22Rv1 (cell line): Measurements from ENCODE around the gene C2CD2.

Experiments used
- ZFX ChIP-seq: fragments of 450-650 bp; IDR thresholded peaks from 2 replicates; pipeline ENCODE4 v1.6.1; 2017; ENCODE audit warnings: antibody characterized with exemption, borderline replicate concordance
- TF ChIP-seq, protein P1 (sequence below): fragments of 450-650 bp; IDR thresholded peaks from 2 replicates; pipeline ENCODE4 v1.5.1; 2017; ENCODE audit warnings: mild to moderate bottlenecking

DNA sequence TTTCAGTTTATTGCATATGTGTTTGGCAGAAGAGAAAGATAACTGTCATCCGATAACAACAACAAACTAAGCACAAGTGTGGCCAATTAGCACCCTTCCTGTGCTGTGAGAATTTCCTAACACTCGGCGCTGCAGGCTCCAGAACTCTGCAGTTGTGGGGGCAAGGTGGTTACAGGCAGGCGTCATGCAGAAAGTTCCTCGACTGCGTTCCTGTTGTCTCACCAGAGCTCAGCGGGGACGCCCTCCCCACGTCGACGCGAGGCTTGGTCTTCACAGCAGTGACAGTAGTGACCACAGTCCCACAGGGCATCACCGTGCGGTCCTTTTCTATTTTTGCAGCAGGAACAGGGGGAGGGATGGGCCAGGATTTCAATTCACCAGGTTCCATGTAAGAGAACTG lies 47.0 kb downstream of the C2CD2 start:
- TF ChIP-seq, protein P1, sequence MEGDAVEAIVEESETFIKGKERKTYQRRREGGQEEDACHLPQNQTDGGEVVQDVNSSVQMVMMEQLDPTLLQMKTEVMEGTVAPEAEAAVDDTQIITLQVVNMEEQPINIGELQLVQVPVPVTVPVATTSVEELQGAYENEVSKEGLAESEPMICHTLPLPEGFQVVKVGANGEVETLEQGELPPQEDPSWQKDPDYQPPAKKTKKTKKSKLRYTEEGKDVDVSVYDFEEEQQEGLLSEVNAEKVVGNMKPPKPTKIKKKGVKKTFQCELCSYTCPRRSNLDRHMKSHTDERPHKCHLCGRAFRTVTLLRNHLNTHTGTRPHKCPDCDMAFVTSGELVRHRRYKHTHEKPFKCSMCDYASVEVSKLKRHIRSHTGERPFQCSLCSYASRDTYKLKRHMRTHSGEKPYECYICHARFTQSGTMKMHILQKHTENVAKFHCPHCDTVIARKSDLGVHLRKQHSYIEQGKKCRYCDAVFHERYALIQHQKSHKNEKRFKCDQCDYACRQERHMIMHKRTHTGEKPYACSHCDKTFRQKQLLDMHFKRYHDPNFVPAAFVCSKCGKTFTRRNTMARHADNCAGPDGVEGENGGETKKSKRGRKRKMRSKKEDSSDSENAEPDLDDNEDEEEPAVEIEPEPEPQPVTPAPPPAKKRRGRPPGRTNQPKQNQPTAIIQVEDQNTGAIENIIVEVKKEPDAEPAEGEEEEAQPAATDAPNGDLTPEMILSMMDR, result no peak
- TF ChIP-seq ZFX, result no peak
